CD4-positive, alpha-beta T cell treated with Interleukin-1 beta for 1 hour (primary cell): ENCODE measurements around the gene PRKAG3.

ENCODE experiments used
- DNase-seq, 2 donors: peaks; one replicate each; pipeline ENCODE4 v3.0.0-alpha.2; 2020 to 2022

PRKAG3 gene

GRCh38 chr2:218837495-218837894 lies 5.9 kb upstream of the PRKAG3 start:
- DNase-seq, result no peak

- DNase-seq, result no peak
Measured at GRCh38 chr2:218834685-218835084, 3.1 kb upstream of the PRKAG3 start.

GRCh38 chr2:218833023-218833609 lies 1.5 kb upstream of the PRKAG3 start:
- DNase-seq, result no peak

GRCh38 chr2:218832520-218832919 lies 917 bp upstream of the PRKAG3 start:
- DNase-seq, result no peak

GRCh38 chr2:218832081-218832480 lies 478 bp upstream of the PRKAG3 start:
- no peak for DNase-seq

GRCh38 chr2:218830526-218831306 lies 887 bp downstream of the PRKAG3 start:
- no peak for DNase-seq

GRCh38 chr2:218829868-218830451 lies 1.6 kb downstream of the PRKAG3 start:
- no peak for DNase-seq

- DNase-seq, result no peak
Measured at GRCh38 chr2:218828477-218828778, 3.2 kb downstream of the PRKAG3 start.

GRCh38 chr2:218827701-218828476 lies 3.7 kb downstream of the PRKAG3 start:
- no peak for DNase-seq

GRCh38 chr2:218826791-218827190 lies 4.8 kb downstream of the PRKAG3 start:
- no peak for DNase-seq

GRCh38 chr2:218824004-218824403 lies 7.6 kb downstream of the PRKAG3 start:
- no peak for DNase-seq

- no peak for DNase-seq
Measured at GRCh38 chr2:218823196-218823855, 8.3 kb downstream of the PRKAG3 start.

GRCh38 chr2:218822622-218823021 lies 9.0 kb downstream of the PRKAG3 start:
- no peak for DNase-seq

- no peak for DNase-seq
Measured at GRCh38 chr2:218821605-218822211, 9.9 kb downstream of the PRKAG3 start.

- no peak for DNase-seq
Measured at GRCh38 chr2:218820746-218821369, 10.7 kb downstream of the PRKAG3 start.

GRCh38 chr2:218819093-218819492 lies 12.5 kb downstream of the PRKAG3 start:
- no peak for DNase-seq

- DNase-seq, result no peak
Measured at GRCh38 chr2:218816561-218817011, 15.0 kb downstream of the PRKAG3 start.

- DNase-seq, result no peak
Measured at GRCh38 chr2:218815649-218816048, 16.0 kb downstream of the PRKAG3 start.

- no peak for DNase-seq
Measured at GRCh38 chr2:218815244-218815637, 16.4 kb downstream of the PRKAG3 start.

- no peak for DNase-seq
Measured at GRCh38 chr2:218814540-218815243, 16.9 kb downstream of the PRKAG3 start.

- no peak for DNase-seq
Measured at GRCh38 chr2:218813771-218814460, 17.7 kb downstream of the PRKAG3 start.
